Activated T-cell treated with anti-CD3 and anti-CD28 coated beads, Interleukin-2, amount 50 U/mL, for 4 hours (primary cell): ENCODE results near the gene EDARADD. TPM values are rescaled to one million over a fixed set of nuclear protein-coding genes. Genes with fewer than 3 reads are reported as not detected.
"Not testable (repeated sequence)": the region's sequence is repeated elsewhere in the genome, so short reads cannot be mapped to it uniquely, and the experiment has no call there.

Experiments
- ATAC-seq, 2 donors: fragments of 200-7000 bp; cut with Tn5 transposase; one replicate each; pipeline ENCODE4 v1.10.0; 2021
- DNase-seq: peaks from one replicate; pipeline ENCODE4 v3.0.0-alpha.2; 2020
- H3K27me3 Mint-ChIP-seq: one replicate; pipeline ENCODE4 v1.8.0; 2021; ENCODE audit warnings: low read depth, mixed read lengths
- H3K36me3 Mint-ChIP-seq: one replicate; pipeline ENCODE4 v1.8.0; 2022; ENCODE audit warnings: mixed read lengths; ENCODE audit not compliant: insufficient read depth
- H3K4me1 Mint-ChIP-seq: one replicate; pipeline ENCODE4 v1.8.0; 2021; ENCODE audit warnings: low read depth, mixed read lengths
- H3K4me3 Mint-ChIP-seq: one replicate; pipeline ENCODE4 v1.8.0; 2021; ENCODE audit warnings: mild to moderate bottlenecking, moderate library complexity, mixed read lengths
- H3K9me3 Mint-ChIP-seq: one replicate; pipeline ENCODE4 v1.8.0; 2021; ENCODE audit warnings: mixed read lengths
- total RNA-seq, 3 donors: library from RNA; stranded (reverse); gene quantifications; one replicate each; pipeline ENCODE4 v1.2.1, GENCODE V29; 2021

The EDARADD gene
- total RNA-seq, 3 donors from 2014 or later, result 8.2 to 12.4 (median 10.8) TPM

DNA sequence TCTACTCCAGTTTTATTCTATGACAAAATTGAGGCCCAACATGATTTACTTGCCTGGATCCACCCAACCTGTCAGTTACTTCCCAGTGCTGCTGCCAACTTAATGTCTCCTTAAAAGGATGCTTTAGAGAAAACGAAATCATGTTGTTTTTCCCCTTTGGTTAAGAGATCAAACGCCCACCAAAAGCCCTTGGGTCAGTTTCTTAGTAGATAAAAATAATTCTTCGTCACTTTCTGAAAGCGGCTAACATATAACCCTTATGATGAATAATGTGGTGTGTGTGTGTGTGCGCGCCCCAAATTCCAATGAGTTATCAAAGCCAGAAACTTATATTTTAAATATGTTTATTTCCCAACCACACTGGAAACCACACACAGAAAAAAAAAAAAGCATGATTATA is 77.0 kb downstream of the EDARADD start:
- peaks cover 5% of the 10 kb centered on the region for H3K4me1 Mint-ChIP-seq
- DNase-seq, result no peak
- peaks cover 9% of the 10 kb centered on the region for H3K27me3 Mint-ChIP-seq
- no peak overlapping the region for H3K4me3 Mint-ChIP-seq
- H3K9me3 Mint-ChIP-seq, result no peaks in the 10 kb centered on the region
- no peak for ATAC-seq
- peaks cover 2% of the 10 kb centered on the region for H3K36me3 Mint-ChIP-seq

DNA sequence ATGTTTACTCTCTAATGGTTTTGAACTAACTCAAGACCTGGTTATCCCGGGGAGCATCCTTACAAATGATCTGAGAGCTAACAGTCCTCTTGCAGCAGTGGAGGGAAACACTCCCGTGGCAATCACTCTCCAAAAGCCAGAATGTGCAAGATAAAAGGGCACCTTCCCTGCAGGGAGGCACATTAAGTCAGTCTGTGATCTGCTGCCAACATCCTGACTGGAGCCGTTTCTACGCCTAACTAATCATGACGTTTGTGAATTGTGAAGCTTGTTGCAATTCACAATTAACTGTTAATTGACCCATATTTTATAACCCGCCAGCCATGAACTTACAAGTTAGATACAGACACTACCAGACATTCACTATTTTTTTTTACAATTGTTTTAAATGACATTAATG is 77.6 kb downstream of the EDARADD start:
- H3K4me3 Mint-ChIP-seq, result no peak overlapping the region
- peaks cover 5% of the 10 kb centered on the region for H3K27me3 Mint-ChIP-seq
- H3K9me3 Mint-ChIP-seq, result no peaks in the 10 kb centered on the region
- H3K36me3 Mint-ChIP-seq, result no peaks in the 10 kb centered on the region
- ATAC-seq (no peak), DNase-seq (no peak)
- no peaks in the 10 kb centered on the region for H3K4me1 Mint-ChIP-seq

DNA sequence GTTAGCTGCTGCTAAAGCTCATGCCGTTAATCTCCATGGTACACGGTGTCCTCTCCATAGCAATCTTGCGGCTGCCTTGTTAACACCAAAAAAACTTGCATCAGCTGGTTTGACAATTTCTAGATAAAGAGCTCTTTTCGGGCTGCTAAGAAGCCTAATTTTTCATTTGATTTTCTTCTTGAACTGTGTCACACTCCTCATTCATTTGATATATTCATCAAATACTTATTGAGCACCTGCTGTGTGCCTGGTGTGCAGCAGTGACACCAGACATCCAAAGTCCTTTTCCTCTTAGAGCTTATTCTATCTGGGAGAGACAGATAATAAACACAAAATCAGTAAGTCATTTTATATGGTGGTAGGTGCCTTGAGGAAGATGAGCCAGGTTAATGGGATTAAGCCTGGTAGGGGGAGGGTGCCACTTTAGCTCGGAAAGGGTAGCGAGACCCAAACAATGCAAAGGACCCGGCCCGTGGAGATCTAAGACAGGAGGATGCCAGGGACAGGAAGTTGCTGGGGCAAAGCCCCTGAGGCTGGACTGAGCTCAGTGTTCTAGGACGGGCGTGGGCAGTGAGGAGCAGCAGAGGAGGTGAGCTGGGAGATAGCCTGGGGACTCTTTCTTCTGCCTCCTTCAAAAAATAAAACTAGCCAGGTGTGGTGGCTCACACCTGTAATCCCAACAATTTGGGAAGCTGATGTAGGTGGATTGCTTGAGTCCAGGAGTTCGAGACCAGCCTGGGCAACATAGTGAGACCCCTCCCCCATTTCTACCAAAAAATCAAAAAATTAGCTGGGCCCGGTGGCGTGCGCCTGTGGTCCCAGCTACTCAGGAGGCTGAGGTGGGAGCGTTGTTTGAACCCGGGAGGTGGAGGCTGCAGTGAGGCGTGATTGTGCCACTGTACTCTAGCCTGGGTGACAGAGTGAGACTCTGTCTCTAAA is 79.0 kb downstream of the EDARADD start:
- DNase-seq (no peak), ATAC-seq (no peak)
- no peaks in the 10 kb centered on the region for H3K9me3 Mint-ChIP-seq
- no peak overlapping the region for H3K4me3 Mint-ChIP-seq
- H3K4me1 Mint-ChIP-seq, result no peaks in the 10 kb centered on the region
- H3K36me3 Mint-ChIP-seq, result no peaks in the 10 kb centered on the region
- peaks cover under 1% of the 10 kb centered on the region for H3K27me3 Mint-ChIP-seq

DNA sequence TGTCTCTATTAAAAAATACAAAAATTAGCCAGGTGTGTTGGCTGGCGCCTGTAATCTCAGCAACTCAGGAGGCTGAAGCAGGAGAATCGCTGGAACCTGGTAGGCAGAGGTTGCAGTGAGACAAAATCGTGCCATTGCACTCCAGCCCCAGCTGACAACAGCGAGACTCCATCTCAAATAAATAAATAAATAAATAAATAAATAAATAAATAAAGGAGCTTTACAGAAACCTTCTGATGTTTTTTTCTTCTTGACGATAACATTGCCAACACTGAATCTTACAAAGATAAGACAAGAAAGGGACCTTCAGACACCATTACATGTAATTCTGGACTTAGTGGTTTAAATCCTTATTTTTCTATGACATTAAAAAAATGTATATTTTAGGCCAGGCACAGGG is 81.9 kb downstream of the EDARADD start:
- H3K9me3 Mint-ChIP-seq, result no peaks in the 10 kb centered on the region
- H3K4me1 Mint-ChIP-seq, result no peaks in the 10 kb centered on the region
- DNase-seq (no peak), ATAC-seq (no peak)
- no peaks in the 10 kb centered on the region for H3K27me3 Mint-ChIP-seq
- no peaks in the 10 kb centered on the region for H3K36me3 Mint-ChIP-seq
- no peak overlapping the region for H3K4me3 Mint-ChIP-seq

DNA sequence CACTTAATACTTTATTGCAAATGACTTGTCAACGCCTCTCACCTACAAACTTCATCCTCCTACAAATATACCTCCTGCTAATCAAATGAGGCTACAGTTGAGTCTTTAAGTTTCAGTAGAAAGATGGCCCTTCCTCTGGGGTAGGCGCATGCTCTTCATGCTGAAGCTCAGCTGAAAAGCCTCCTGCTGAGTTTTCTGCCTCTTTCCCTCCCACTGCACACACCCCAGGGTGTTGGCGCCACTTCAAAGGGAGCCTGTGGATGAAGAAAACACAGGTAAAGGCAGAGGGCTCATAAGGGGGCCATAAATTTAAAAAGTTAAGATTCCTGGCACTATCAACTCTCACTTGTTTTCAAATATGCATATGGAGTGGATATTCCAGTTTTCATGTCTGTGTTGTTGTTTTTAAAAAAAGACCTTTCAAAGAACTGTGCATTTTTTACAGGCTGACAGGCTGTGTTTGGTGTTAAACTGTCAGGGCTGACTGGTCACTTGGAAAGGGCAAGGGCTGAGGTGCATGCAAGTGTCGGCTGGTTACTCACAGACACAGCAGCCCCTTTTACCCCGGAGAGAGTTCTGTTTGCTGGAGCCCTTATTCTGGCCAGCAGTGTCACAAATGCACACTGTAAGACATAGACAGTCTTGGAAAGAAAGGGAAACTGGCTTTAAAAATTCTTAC is 86.8 kb downstream of the EDARADD start:
- ATAC-seq (no peak), DNase-seq (no peak)
- no peaks in the 10 kb centered on the region for H3K4me1 Mint-ChIP-seq
- no peak overlapping the region for H3K4me3 Mint-ChIP-seq
- H3K36me3 Mint-ChIP-seq, result peaks cover 3% of the 10 kb centered on the region
- H3K27me3 Mint-ChIP-seq, result no peaks in the 10 kb centered on the region
- H3K9me3 Mint-ChIP-seq, result no peaks in the 10 kb centered on the region

DNA sequence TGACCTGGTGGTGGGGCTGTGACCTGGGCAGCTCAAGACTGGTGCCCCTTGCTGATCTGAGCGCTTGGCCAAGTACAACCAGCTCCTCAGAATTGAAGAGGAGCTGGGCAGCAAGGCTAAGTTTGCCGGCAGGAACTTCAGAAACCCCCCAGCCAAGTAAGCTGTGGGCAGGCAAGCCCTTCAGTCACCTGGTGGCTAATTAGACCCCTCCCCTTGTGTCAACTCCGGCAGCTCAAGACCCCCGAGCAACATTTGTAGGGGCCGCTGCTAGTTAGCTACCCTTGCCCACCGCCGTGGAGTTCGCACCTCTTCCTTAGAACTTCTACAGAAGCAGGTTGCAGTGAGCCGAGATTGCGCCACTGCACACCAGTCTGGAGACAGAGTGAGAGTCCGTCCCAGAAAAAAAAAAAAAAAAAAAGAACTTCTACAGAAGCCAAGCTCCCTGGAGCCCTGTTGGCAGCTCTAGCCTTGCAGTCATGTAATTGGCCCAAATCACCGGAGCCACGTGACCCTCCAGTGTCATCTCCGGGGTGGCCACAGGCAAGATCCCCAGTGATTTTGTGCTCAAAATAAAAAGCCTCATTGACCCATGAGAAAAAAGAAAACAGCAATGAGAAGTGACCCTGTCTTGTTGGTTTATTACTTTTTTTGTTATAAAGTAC is 90.4 kb downstream of the EDARADD start:
- Mint-ChIP-seq H3K4me1 (peaks cover 3% of the 10 kb centered on the region), H3K4me3 (no peak overlapping the region), H3K27me3 (no peaks in the 10 kb centered on the region), H3K9me3 (no peaks in the 10 kb centered on the region), H3K36me3 (peaks cover 3% of the 10 kb centered on the region)
- DNase-seq, result no peak
- no peak for ATAC-seq

DNA sequence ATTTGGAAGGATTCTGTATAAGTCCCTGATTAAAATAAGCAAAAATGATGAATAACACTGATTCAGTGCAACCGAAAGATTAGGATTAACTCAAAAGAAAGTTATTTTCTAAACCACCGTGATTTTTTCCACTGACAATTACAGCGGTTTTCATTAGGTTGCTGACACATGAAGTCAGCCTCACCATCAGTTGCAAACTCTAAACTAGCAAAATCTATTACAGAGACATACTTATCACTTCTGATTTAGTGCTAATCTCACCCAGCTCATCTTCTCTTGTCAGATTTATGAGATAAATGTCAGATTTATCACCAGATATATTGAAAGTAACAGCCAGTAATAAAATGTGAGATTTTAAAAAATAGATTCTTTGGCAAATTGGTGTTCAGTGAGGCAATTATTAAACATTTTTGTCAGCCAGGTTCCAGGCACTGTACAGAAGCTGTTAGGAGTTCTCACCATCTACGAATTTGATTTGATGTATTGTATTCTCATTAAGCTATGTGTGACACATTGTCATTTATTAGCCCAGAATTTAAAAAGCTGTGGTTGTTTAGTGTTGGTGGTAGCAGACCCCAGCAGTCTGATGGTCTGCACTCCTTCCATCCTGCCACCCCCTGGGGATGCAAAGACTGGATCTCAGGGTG is 92.4 kb downstream of the EDARADD start:
- DNase-seq (no peak), ATAC-seq (no peak)
- Mint-ChIP-seq H3K4me3 (no peak overlapping the region), H3K9me3 (no peaks in the 10 kb centered on the region), H3K4me1 (peaks cover 6% of the 10 kb centered on the region), H3K36me3 (peaks cover 3% of the 10 kb centered on the region), H3K27me3 (peaks cover 10% of the 10 kb centered on the region)

DNA sequence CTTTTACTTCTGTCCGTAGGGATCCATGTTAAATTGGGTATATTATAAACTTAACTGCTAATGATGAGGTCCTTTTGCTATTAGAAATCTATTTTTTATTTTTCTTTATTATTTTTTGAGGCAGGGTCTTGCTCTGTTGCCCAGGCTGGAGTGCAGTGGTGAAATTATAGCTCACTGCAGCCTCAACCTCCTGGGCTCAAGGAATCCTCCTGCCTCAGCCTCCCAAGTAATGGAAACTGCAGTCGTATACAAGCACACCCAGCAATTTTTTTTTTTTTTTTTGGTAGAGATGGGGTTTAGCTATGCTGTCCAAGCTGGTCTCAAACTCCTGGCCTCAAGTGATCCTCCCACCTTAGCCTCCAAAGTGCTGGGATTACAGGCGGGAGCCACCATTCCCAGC is 95.1 kb downstream of the EDARADD start:
- not testable (repeated sequence) for H3K9me3 Mint-ChIP-seq, H3K4me1 Mint-ChIP-seq, DNase-seq, H3K4me3 Mint-ChIP-seq, ATAC-seq, H3K36me3 Mint-ChIP-seq
- H3K27me3 Mint-ChIP-seq, result peaks cover 14% of the 10 kb centered on the region

DNA sequence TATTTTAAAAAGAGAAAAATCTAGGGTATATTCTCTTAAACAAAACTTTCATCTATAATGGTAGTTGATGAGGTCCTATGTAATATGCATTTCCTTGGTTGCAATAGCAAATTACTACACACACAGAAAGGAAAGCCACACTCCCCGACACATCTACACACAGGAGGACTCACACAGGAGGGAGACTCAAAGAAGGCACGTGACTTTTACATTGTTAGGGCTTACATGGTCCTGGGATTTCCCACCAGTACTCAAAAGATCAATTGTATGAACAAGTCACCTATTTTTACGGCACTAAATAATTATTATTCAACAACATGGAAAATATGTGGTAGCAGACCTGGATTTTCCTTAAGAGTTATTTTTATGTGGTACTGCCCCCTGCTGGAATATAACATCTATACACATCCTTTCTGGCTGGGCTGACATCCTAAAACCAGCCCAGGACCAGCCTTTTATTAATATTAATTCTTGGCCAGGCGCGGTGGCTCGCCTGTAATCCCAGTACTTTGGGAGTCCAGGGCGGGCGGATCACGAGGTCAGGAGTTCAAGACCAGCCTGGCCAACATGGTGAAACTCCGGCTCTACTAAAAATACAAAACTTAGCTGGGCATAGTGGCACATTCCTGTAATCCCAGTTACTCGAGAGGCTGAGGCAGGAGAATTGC is 95.8 kb downstream of the EDARADD start:
- Mint-ChIP-seq H3K36me3 (no peaks in the 10 kb centered on the region), H3K27me3 (peaks cover 17% of the 10 kb centered on the region), H3K4me1 (peaks cover 6% of the 10 kb centered on the region), H3K4me3 (no peak overlapping the region), H3K9me3 (no peaks in the 10 kb centered on the region)
- ATAC-seq (peak; percentile 52 to 57), DNase-seq (no peak)

DNA sequence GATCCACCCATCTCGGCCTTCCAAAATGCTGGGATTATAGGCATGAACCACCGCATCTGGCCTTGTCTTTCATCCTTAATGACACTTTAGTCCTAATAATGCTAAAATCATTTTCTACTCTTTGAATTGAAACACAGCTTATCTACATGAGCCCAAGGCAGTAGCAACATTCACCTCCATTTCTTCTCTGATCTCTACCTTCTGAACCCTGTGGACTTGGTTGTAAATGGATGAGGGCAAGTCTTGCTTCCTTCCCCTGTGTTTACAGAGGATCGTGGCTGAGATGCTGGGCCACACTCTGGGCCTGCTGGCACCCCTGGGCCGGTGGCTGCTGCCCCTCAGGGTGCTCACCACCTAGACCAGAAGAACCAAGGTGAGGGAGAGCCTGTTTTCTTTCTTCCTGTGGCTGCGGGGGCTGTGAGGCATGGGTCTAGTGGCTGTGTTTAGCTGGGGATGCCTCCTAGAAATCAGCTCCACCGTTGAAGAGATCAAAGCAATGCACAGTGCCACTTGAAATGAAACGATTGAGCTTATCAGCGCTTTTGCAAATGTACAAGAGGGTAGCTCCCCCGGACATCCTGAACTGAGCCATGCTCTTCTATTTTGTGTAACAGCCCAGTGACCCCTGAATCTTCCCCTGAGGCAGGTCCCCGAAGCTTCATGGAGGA is 97.5 kb downstream of the EDARADD start:
- no peak for DNase-seq
- no peak for ATAC-seq

DNA sequence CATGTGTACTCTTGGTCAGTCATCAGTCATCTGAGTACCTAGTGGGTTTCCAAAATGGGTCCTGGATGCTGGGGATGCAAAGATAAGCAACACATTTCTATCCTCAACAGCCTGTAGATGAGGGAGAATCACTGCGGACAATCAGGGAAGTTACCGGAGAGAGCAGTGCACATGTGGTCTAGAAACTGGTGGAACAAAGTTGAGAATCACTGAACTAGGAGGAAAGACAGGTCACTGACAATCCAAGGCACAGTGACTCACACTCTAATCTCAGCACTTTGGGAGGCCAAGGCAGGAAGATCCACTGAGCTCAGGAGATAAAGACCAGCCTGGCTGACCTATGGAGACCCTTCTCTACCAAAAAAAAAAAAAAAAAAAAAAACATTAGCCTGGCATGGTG is 98.3 kb downstream of the EDARADD start:
- no peaks in the 10 kb centered on the region for H3K9me3 Mint-ChIP-seq
- H3K4me3 Mint-ChIP-seq, result no peak overlapping the region
- no peaks in the 10 kb centered on the region for H3K36me3 Mint-ChIP-seq
- ATAC-seq (no peak), DNase-seq (no peak)
- peaks cover 3% of the 10 kb centered on the region for H3K4me1 Mint-ChIP-seq
- H3K27me3 Mint-ChIP-seq, result peaks cover 20% of the 10 kb centered on the region

More for the DNA sequence above, 97.5 kb downstream of the EDARADD start:
- peaks cover 3% of the 10 kb centered on the region for H3K4me1 Mint-ChIP-seq
- no peak overlapping the region for H3K4me3 Mint-ChIP-seq
- H3K36me3 Mint-ChIP-seq, result no peaks in the 10 kb centered on the region
- H3K27me3 Mint-ChIP-seq, result peaks cover 18% of the 10 kb centered on the region
- H3K9me3 Mint-ChIP-seq, result no peaks in the 10 kb centered on the region

DNA sequence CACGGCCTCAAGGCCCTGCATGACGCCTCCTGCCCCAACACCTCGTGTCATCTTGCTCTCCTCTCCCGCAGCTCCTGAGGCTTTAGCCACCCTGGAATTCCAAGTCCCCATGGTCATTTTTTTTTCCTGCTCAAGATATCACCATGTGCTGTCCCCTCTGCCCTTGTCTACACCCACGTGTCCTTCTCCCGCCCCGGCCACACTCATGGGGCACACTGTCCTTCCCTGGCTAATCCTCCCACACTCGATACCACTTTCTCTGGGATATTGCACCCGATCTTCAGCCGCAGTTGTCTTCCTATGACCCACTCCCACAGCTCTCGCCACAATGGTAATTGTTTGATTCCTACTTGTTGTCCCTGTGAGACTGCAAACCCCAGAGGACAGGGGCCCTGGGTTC is 100.0 kb downstream of the EDARADD start:
- DNase-seq (no peak), ATAC-seq (no peak)
- no peaks in the 10 kb centered on the region for H3K9me3 Mint-ChIP-seq
- no peaks in the 10 kb centered on the region for H3K36me3 Mint-ChIP-seq
- no peak overlapping the region for H3K4me3 Mint-ChIP-seq
- peaks cover 3% of the 10 kb centered on the region for H3K4me1 Mint-ChIP-seq
- peaks cover 20% of the 10 kb centered on the region for H3K27me3 Mint-ChIP-seq

DNA sequence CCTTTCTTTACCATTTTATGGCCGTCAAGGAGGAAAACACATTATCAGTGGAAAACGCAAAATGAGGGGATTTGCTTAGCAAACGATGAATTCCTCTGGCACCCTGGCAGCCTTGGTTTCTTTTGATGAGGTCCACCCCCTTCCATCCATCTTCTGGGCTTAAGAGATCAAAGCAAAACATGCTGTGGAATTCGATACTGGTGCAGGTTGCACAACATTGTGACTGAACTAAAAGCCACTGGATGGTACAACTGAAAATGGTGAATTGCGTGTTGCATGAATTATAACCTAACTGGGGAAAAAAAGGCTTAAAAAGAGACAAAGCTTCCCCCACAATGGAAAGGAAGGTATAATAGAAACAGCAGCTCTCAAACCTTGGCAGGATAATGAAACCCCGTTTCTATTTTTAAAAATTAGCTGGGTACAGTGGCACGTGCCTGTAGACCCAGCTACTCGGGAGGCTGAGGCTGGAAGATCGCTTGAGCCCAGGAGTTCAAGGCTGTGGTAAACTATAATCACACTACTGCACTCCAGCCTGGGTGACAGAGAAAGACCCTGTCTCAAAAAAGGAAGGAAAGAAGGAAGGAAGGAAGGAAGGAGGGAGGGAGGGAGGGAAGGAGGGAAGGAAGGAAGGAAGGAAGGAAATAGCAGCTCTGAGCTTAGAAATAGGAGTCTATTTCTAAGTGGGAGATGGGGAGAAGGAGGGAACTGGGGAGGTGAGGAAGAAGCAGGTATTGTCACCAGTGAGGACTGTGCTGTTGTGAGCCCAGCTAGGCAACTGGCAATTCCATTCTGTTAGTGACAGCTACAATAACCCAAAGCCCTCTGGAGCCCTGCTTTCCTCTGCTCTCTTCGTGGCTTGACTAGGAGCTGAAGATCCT is 100.7 kb downstream of the EDARADD start:
- peaks cover 18% of the 10 kb centered on the region for H3K27me3 Mint-ChIP-seq
- H3K9me3 Mint-ChIP-seq, result no peaks in the 10 kb centered on the region
- no peak overlapping the region for H3K4me3 Mint-ChIP-seq
- H3K4me1 Mint-ChIP-seq, result peaks cover 3% of the 10 kb centered on the region
- no peaks in the 10 kb centered on the region for H3K36me3 Mint-ChIP-seq
- ATAC-seq (no peak), DNase-seq (no peak)
